Vagina (tissue), 2 donors: ENCODE data around the gene FAM20A. TPM values are rescaled to one million over a fixed set of nuclear protein-coding genes. Genes with fewer than 3 reads are reported as not detected.

Experiments used
- DNase-seq, 2 donors: peaks; one replicate each; pipeline ENCODE4 v3.0.0-alpha.2; 2017; ENCODE audit errors: extremely low spot score in 2 of 2
- H3K27ac ChIP-seq: fragments of 200-600 bp; sonication (generic); one replicate; pipeline ENCODE4 v1.5.1; 2019
- H3K27me3 ChIP-seq: fragments of 200-600 bp; sonication (generic); one replicate; pipeline ENCODE4 v1.5.1; 2019
- H3K36me3 ChIP-seq, 2 donors: fragments of 200-600 bp; sonication (generic); one replicate each; pipeline ENCODE4 v1.5.1; 2017 to 2019
- H3K4me1 ChIP-seq: fragments of 200-600 bp; sonication (generic); one replicate; pipeline ENCODE4 v1.5.1; 2019
- H3K4me3 ChIP-seq, 2 donors: fragments of 200-600 bp; sonication (generic); 1 replicate in 1 of 2; 2 replicates in 1 of 2; pipeline ENCODE4 v1.5.1; 2016 to 2019
- H3K9me3 ChIP-seq: fragments of 200-600 bp; sonication (generic); one replicate; pipeline ENCODE4 v1.5.1; 2019
- CTCF ChIP-seq, 3 experiments: fragments of 450-650 bp in 2 of 3; fragments of 200-600 bp in 1 of 3; sonication (generic) in 1 of 3; IDR thresholded peaks; one replicate each; pipeline ENCODE4 v1.5.1; 2017 to 2019; ENCODE audit warnings: antibody characterized with exemption in 3 of 3, mild to moderate bottlenecking in 2 of 3, moderate library complexity in 2 of 3
- POLR2A ChIP-seq, 2 donors: fragments of 450-650 bp; IDR thresholded peaks; one replicate each; pipeline ENCODE4 v1.6.1; 2017; ENCODE audit warnings: antibody characterized with exemption in 2 of 2, mild to moderate bottlenecking in 2 of 2, moderate library complexity in 2 of 2
- POLR2AphosphoS5 ChIP-seq, 2 donors: sonication (generic); formaldehyde crosslinking; IDR thresholded peaks; one replicate each; pipeline ENCODE4 v1.9.0; 2017; ENCODE audit warnings: antibody characterized with exemption in 2 of 2, mild to moderate bottlenecking in 2 of 2, low read depth in 1 of 2; ENCODE audit not compliant: insufficient read depth in 1 of 2
- intact Hi-C: fragments of 100-400 bp; cut with DNase I; formaldehyde crosslinking; loops from one replicate; pipeline ENCODE4 v1.15.1; 2023
- total RNA-seq: library from RNA; depleted of rRNA; stranded (reverse); fragments of >200 nt; gene quantifications from one replicate; pipeline ENCODE4 v1.2.3, GENCODE V29; 2016

FAM20A gene
- total RNA-seq, 1 donor from 2014 or later, result 16.2 TPM

- no peak for DNase-seq
- TF ChIP-seq CTCF (IDR thresholded peaks at IDR 0.05) (no peak), POLR2A (IDR thresholded peaks at IDR 0.05) (no peak), POLR2AphosphoS5 (IDR thresholded peaks at IDR 0.05; ENCODE audit: insufficient read depth in 1 of 2, low read depth in 1 of 2) (no peak)
- intact Hi-C loops, result no loop called here
- H3K27ac ChIP-seq, result no peak overlapping the region
- no peak overlapping the region for H3K4me3 ChIP-seq
- H3K27me3 ChIP-seq, result no peaks in the 10 kb centered on the region
- H3K36me3 ChIP-seq, result no peaks in the 10 kb centered on the region
- H3K4me1 ChIP-seq, result peaks cover 63% of the 10 kb centered on the region
- H3K9me3 ChIP-seq, result no peaks in the 10 kb centered on the region
Measured at GRCh38 chr17:68581863-68582645, 19.1 kb downstream of the FAM20A start.

- Histone ChIP-seq H3K36me3 (no peaks in the 10 kb centered on the region), H3K4me1 (peaks cover 70% of the 10 kb centered on the region), H3K9me3 (no peaks in the 10 kb centered on the region), H3K27me3 (no peaks in the 10 kb centered on the region), H3K27ac (peak overlapping the region; percentile 31), H3K4me3 (no peak overlapping the region)
- TF ChIP-seq POLR2AphosphoS5 (IDR thresholded peaks at IDR 0.05; ENCODE audit: insufficient read depth in 1 of 2, low read depth in 1 of 2) (no peak), POLR2A (IDR thresholded peaks at IDR 0.05) (no peak), CTCF (IDR thresholded peaks at IDR 0.05) (no peak)
- DNase-seq, result no peak
- intact Hi-C loops, result no loop called here
Measured at GRCh38 chr17:68580236-68580770, 20.9 kb downstream of the FAM20A start.

- intact Hi-C loops, result no loop called here
- Histone ChIP-seq H3K4me1 (peaks cover 61% of the 10 kb centered on the region), H3K4me3 (no peak overlapping the region), H3K36me3 (no peaks in the 10 kb centered on the region), H3K27me3 (no peaks in the 10 kb centered on the region), H3K9me3 (no peaks in the 10 kb centered on the region), H3K27ac (peak overlapping the region; percentile 14)
- TF ChIP-seq POLR2A (IDR thresholded peaks at IDR 0.05), result no peak
- no peak for TF ChIP-seq POLR2AphosphoS5 (IDR thresholded peaks at IDR 0.05; ENCODE audit: insufficient read depth in 1 of 2, low read depth in 1 of 2)
- no peak for TF ChIP-seq CTCF (IDR thresholded peaks at IDR 0.05)
- no peak for DNase-seq
Measured at GRCh38 chr17:68579194-68579927, 21.8 kb downstream of the FAM20A start.

GRCh38 chr17:68578236-68578635 lies 22.9 kb downstream of the FAM20A start:
- H3K27ac ChIP-seq, result peak overlapping the region; percentile 27
- H3K4me1 ChIP-seq, result peaks cover 58% of the 10 kb centered on the region
- no peak for DNase-seq
- no peaks in the 10 kb centered on the region for H3K36me3 ChIP-seq
- H3K4me3 ChIP-seq, result no peak overlapping the region
- H3K27me3 ChIP-seq, result no peaks in the 10 kb centered on the region
- TF ChIP-seq CTCF (IDR thresholded peaks at IDR 0.05) (no peak), POLR2A (IDR thresholded peaks at IDR 0.05) (no peak), POLR2AphosphoS5 (IDR thresholded peaks at IDR 0.05; ENCODE audit: insufficient read depth in 1 of 2, low read depth in 1 of 2) (no peak)
- intact Hi-C loops, result no loop called here
- no peaks in the 10 kb centered on the region for H3K9me3 ChIP-seq
